Measurements from ENCODE around the gene LMO7. TPM values are rescaled to one million over a fixed set of nuclear protein-coding genes. Genes with fewer than 3 reads are reported as not detected.

The LMO7 gene
- total RNA-seq, 1 experiment from 2014 or later, result 105 TPM

- no peak for DNase-seq
- Mint-ChIP-seq H3K27me3 (ENCODE audit: unreplicated experiment) (no peaks in the 10 kb centered on the region), H3K36me3 (ENCODE audit: insufficient read depth, unreplicated experiment) (peaks cover 5% of the 10 kb centered on the region), H3K9me3 (ENCODE audit: low read depth, unreplicated experiment) (no peaks in the 10 kb centered on the region), H3K4me1 (ENCODE audit: low read depth, unreplicated experiment) (no peaks in the 10 kb centered on the region), H3K4me3 (ENCODE audit: low read depth, unreplicated experiment) (no peak overlapping the region), H3K27ac (ENCODE audit: unreplicated experiment) (no peak overlapping the region)
- no TSS peak for BruUV-seq (replicated peaks)
- CTCF ChIA-PET, result no interaction called here
- no peak for TF ChIP-seq CTCF (IDR thresholded peaks at IDR 0.05; ENCODE audit: unreplicated experiment)
- intact Hi-C loops (cut with micrococcal nuclease; ENCODE audit: unreplicated experiment), result no loop called here
Observed at GRCh38 chr13:75633285-75633684, 2.8 kb upstream of the LMO7 start.

GRCh38 chr13:75635101-75635827 is 866 bp upstream of the LMO7 start:
- CTCF ChIA-PET, result no interaction called here
- BruUV-seq (replicated peaks), result no TSS peak
- intact Hi-C loops (cut with micrococcal nuclease; ENCODE audit: unreplicated experiment), result no loop called here
- no peak for DNase-seq
- Mint-ChIP-seq H3K4me3 (ENCODE audit: low read depth, unreplicated experiment) (no peak overlapping the region), H3K9me3 (ENCODE audit: low read depth, unreplicated experiment) (no peaks in the 10 kb centered on the region), H3K4me1 (ENCODE audit: low read depth, unreplicated experiment) (no peaks in the 10 kb centered on the region), H3K27me3 (ENCODE audit: unreplicated experiment) (no peaks in the 10 kb centered on the region), H3K36me3 (ENCODE audit: insufficient read depth, unreplicated experiment) (peaks cover 5% of the 10 kb centered on the region), H3K27ac (ENCODE audit: unreplicated experiment) (no peak overlapping the region)
- no peak for TF ChIP-seq CTCF (IDR thresholded peaks at IDR 0.05; ENCODE audit: unreplicated experiment)

- intact Hi-C loops (cut with micrococcal nuclease; ENCODE audit: unreplicated experiment), result no loop called here
- peak overlapping the region; percentile 57 for H3K4me3 Mint-ChIP-seq (ENCODE audit: low read depth, unreplicated experiment)
- H3K27me3 Mint-ChIP-seq (ENCODE audit: unreplicated experiment), result no peaks in the 10 kb centered on the region
- no peaks in the 10 kb centered on the region for H3K9me3 Mint-ChIP-seq (ENCODE audit: low read depth, unreplicated experiment)
- peaks cover 5% of the 10 kb centered on the region for H3K36me3 Mint-ChIP-seq (ENCODE audit: insufficient read depth, unreplicated experiment)
- peak; percentile 5 for DNase-seq
- BruUV-seq (replicated peaks), result no TSS peak
- TF ChIP-seq CTCF (IDR thresholded peaks at IDR 0.05; ENCODE audit: unreplicated experiment), result no peak
- no peak overlapping the region for H3K27ac Mint-ChIP-seq (ENCODE audit: unreplicated experiment)
- no peaks in the 10 kb centered on the region for H3K4me1 Mint-ChIP-seq (ENCODE audit: low read depth, unreplicated experiment)
- CTCF ChIA-PET, result no interaction called here
Observed at GRCh38 chr13:75636436-75637180, 478 bp downstream of the LMO7 start.

- Mint-ChIP-seq H3K9me3 (ENCODE audit: low read depth, unreplicated experiment) (no peaks in the 10 kb centered on the region), H3K27me3 (ENCODE audit: unreplicated experiment) (no peaks in the 10 kb centered on the region), H3K27ac (ENCODE audit: unreplicated experiment) (no peak overlapping the region), H3K4me1 (ENCODE audit: low read depth, unreplicated experiment) (no peaks in the 10 kb centered on the region), H3K4me3 (ENCODE audit: low read depth, unreplicated experiment) (peak overlapping the region; percentile 57), H3K36me3 (ENCODE audit: insufficient read depth, unreplicated experiment) (peaks cover 5% of the 10 kb centered on the region)
- CTCF ChIA-PET, result no interaction called here
- no peak for TF ChIP-seq CTCF (IDR thresholded peaks at IDR 0.05; ENCODE audit: unreplicated experiment)
- BruUV-seq (replicated peaks), result TSS peak; percentile 25
- DNase-seq, result no peak
- intact Hi-C loops (cut with micrococcal nuclease; ENCODE audit: unreplicated experiment), result no loop called here
Observed at GRCh38 chr13:75637181-75637750, 1.1 kb downstream of the LMO7 start.
